Measurements from ENCODE around the gene XCR1. TPM values are rescaled to one million over a fixed set of nuclear protein-coding genes. Genes with fewer than 3 reads are reported as not detected.

XCR1 gene
- total and polyA plus RNA-seq, 9 of the 15 experiments (the other 6 are each of a cell fraction or from before 2014, with no cell fraction given): not detected

GRCh38 chr3:45995236-45996192, 31.8 kb downstream of the XCR1 start, which contains the start of gene FYCO1:
Gene FYCO1, minus strand, starts transcription at chr3:45995824. Its CDS starts 10,914 bp downstream, at chr3:45984910.
- ChIA-PET CTCF (ENCODE audit: low intra/inter-chr PET ratio) (no interaction called here), POLR2A (interaction anchor here (0.6 to 1.1 kb wide), 7 partner anchors 9 to 666 kb away, joined by 3 to 4 read pairs (median 3); partner anchors contain the start of gene LIMD1)
- DNase-seq (ENCODE audit: extremely low read depth in 1 of 4, low spot score in 3 of 4) (peak; percentile 95 to 98 (median 98)), ATAC-seq (peak; percentile 99), FAIRE-seq (peak; percentile 85)
- BruUV-seq (replicated peaks): TSS peak; percentile 74
- peak within 1 kb of the TSS; percentile 97 for H3K4me2 ChIP-seq (ENCODE audit: insufficient read depth, low read length)
- peak within 1 kb of the TSS; percentile 90 to 99 for H3K9ac ChIP-seq (ENCODE audit: insufficient read depth in 1 of 2, low read depth in 2 of 2, low read length in 2 of 2)
- peaks cover 45% of the 10 kb centered on the region for H3K79me2 ChIP-seq (ENCODE audit: control insufficient read depth, insufficient read depth, low read length)
- peak within 1 kb of the TSS; percentile 93 for H2AFZ ChIP-seq (ENCODE audit: low read depth, low read length)
- H3K4me3 ChIP-seq: peak within 1 kb of the TSS; percentile 95
- WGBS (ENCODE audit: insufficient coverage, low coverage, missing lambda C conversion rate): 4% methylated on average over 62 of the region's 67 CpGs
- in situ Hi-C loops (cut with MboI): no loop called here
- no peaks in the 10 kb centered on the region for H3K9me3 ChIP-seq (replicated peaks; ENCODE audit: control insufficient read depth, insufficient read depth, low read depth, low read length)
- H3K9me1 ChIP-seq (ENCODE audit: control insufficient read depth, insufficient read depth, low read length): peaks cover 11% of the 10 kb centered on the region
- intact Hi-C loops (cut with micrococcal nuclease): no loop called here
- H3K27me3 ChIP-seq (ENCODE audit: control insufficient read depth in 2 of 2, insufficient read depth in 2 of 2, low read length in 2 of 2): peaks cover 2 to 18% of the 10 kb centered on the region in 2 experiments; a peak in 2 of 5 replicates
- H3K27ac ChIP-seq (ENCODE audit: extremely low read depth, low read depth, low read length): peak within 1 kb of the TSS; percentile 80
- peaks cover 11% of the 10 kb centered on the region; the same call in 1 of the 3 replicates for H3K36me3 ChIP-seq (ENCODE audit: control insufficient read depth, insufficient read depth, low read length)
- peaks cover 18 to 24% of the 10 kb centered on the region in 2 experiments for H3K4me1 ChIP-seq (replicated peaks in 1 of 2; ENCODE audit: control insufficient read depth in 2 of 2, insufficient read depth in 2 of 2, low read length in 2 of 2)
- H4K20me1 ChIP-seq (replicated peaks; ENCODE audit: control insufficient read depth, insufficient read depth, low read length): no peaks in the 10 kb centered on the region
- TF ChIP-seq ILF3 (IDR thresholded peaks at IDR 0.05; ENCODE audit: borderline replicate concordance): no peak
- no peak; the same call in 1 of the 2 replicates for TF ChIP-seq STAT6 (CRISPR knock-in tag; IDR thresholded peaks at IDR 0.05)
- TF ChIP-seq BRD9 (IDR thresholded peaks at IDR 0.05; ENCODE audit: low read depth, partially characterized antibody): no peak
- TF ChIP-seq, protein P1, sequence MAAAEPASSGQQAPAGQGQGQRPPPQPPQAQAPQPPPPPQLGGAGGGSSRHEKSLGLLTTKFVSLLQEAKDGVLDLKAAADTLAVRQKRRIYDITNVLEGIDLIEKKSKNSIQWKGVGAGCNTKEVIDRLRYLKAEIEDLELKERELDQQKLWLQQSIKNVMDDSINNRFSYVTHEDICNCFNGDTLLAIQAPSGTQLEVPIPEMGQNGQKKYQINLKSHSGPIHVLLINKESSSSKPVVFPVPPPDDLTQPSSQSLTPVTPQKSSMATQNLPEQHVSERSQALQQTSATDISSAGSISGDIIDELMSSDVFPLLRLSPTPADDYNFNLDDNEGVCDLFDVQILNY (CRISPR knock-in tag; IDR thresholded peaks at IDR 0.05): 0 out of 2 replicates have a peak, but pooled peaks have one; percentile 18
- TF ChIP-seq ZNF384 (IDR thresholded peaks at IDR 0.05; ENCODE audit: low read depth, low read length): no peak
- TF ChIP-seq HDAC1 (IDR thresholded peaks at IDR 0.05): peak in 1 of 2 experiments; percentile 55; a peak in 2 of 4 replicates
- no peak for TF ChIP-seq POLR3A (IDR thresholded peaks at IDR 0.05; ENCODE audit: borderline replicate concordance, extremely low read depth, insufficient read depth, insufficient read length)
- TF ChIP-seq SOX6 (IDR thresholded peaks at IDR 0.05): peak; percentile 7; the same call in 1 of the 2 replicates
- TF ChIP-seq SMAD2 (IDR thresholded peaks at IDR 0.05; ENCODE audit: low read depth, low read length): no peak
- TF ChIP-seq XRCC4 (IDR thresholded peaks at IDR 0.05; ENCODE audit: extremely low read depth, insufficient read depth, insufficient read length): no peak
- TF ChIP-seq SUPT5H (IDR thresholded peaks at IDR 0.05): peak; percentile 83
- peak; percentile 44; the same call in 1 of the 2 replicates for TF ChIP-seq KLF1 (tag; IDR thresholded peaks at IDR 0.05)
- no peak for TF ChIP-seq MXI1 (IDR thresholded peaks at IDR 0.05; ENCODE audit: low read depth, low read length)
- TF ChIP-seq ZNF668 (CRISPR knock-in tag; IDR thresholded peaks at IDR 0.05): no peak
- TF ChIP-seq CREBBP (IDR thresholded peaks at IDR 0.05; ENCODE audit: low read depth, low read length): no peak
- 0 out of 2 replicates have a peak, but pooled peaks have one; percentile 29 for TF ChIP-seq CBFB (CRISPR knock-in tag; IDR thresholded peaks at IDR 0.05)
- TF ChIP-seq ZNF561 (CRISPR knock-in tag; conservative IDR thresholded peaks at IDR 0.05): no peak
- TF ChIP-seq GATA2 (CRISPR knock-in tag; IDR thresholded peaks at IDR 0.05): no peak
- no peak for TF ChIP-seq PHTF2 (CRISPR knock-in tag; IDR thresholded peaks at IDR 0.05)

All from K562 (cell line).